H1 (cell line): ENCODE measurements around the gene NEK3. TPM values are rescaled to one million over a fixed set of nuclear protein-coding genes. Genes with fewer than 3 reads are reported as not detected.
A peak's percentile ranks its signal among the peaks of the same experiment; 100 is the strongest.

Source experiments
- CTCF ChIA-PET: fragments of 300-600 bp; sonication (Branson Sonifier 250); formaldehyde crosslinking; loops from one replicate; lab custom pipeline; 2021; ENCODE audit not compliant: partially characterized antibody; lab: Charles Lee
- POLR2A ChIA-PET: fragments of 300-600 bp; sonication (Branson Sonifier 250); formaldehyde crosslinking; loops from one replicate; lab custom pipeline; 2021; ENCODE audit warnings: inconsistent platforms; ENCODE audit not compliant: partially characterized antibody; lab: Charles Lee
- DNase-seq, 2 experiments: peaks; one replicate each; pipeline versions ENCODE4 v3.0.0 to v3.0.0-alpha.2; 2010 to 2022; ENCODE audit warnings: low spot score in 2 of 2, low read depth in 1 of 2, mixed read lengths in 1 of 2
- FAIRE-seq: peaks from 2 replicates; lab custom pipeline; 2011; peaks lifted over from hg19 to GRCh38; lab: Jason Lieb, UNC
- H2AFZ ChIP-seq: 2 replicates; pipeline ENCODE4 v1.8.1; 2012; ENCODE audit warnings: low read length, inconsistent platforms
- H2AK5ac ChIP-seq: 2 replicates; pipeline ENCODE4 v1.6.1; 2013; ENCODE audit warnings: low read depth, low read length
- H2BK120ac ChIP-seq: replicated peaks from 2 replicates; pipeline ENCODE3; 2013; ENCODE audit warnings: low read depth, low read length, inconsistent platforms
- H2BK12ac ChIP-seq: 2 replicates; pipeline ENCODE4 v1.6.1; 2013; ENCODE audit warnings: low read depth, low read length
- H2BK15ac ChIP-seq: 2 replicates; pipeline ENCODE4 v1.6.1; 2013; ENCODE audit warnings: low read length
- H2BK20ac ChIP-seq: 2 replicates; pipeline ENCODE4 v1.6.1; 2013; ENCODE audit warnings: low read length
- H2BK5ac ChIP-seq: 2 replicates; pipeline ENCODE4 v1.6.1; 2013; ENCODE audit warnings: low read depth, low read length
- H3K14ac ChIP-seq: 2 replicates; pipeline ENCODE4 v1.6.1; 2013; ENCODE audit warnings: inconsistent platforms; ENCODE audit not compliant: insufficient read length
- H3K18ac ChIP-seq: 2 replicates; pipeline ENCODE4 v1.6.1; 2013; ENCODE audit warnings: low read length; ENCODE audit errors: extremely low read depth
- H3K23ac ChIP-seq: 2 replicates; pipeline ENCODE4 v1.6.1; 2013; ENCODE audit warnings: inconsistent platforms; ENCODE audit not compliant: insufficient read length
- H3K23me2 ChIP-seq: 2 replicates; pipeline ENCODE4 v1.6.1; 2013; ENCODE audit warnings: low read depth, low read length
- H3K27ac ChIP-seq: 2 replicates; pipeline ENCODE4 v1.6.1; 2011; ENCODE audit warnings: low read depth, low read length, inconsistent platforms
- H3K27me3 ChIP-seq, 4 experiments: replicated peaks in 1 of 4; 1 replicate in 1 of 4; 2 replicates in 3 of 4; pipeline versions ENCODE4 v1.6.1 to v1.8.1; 2011 to 2013; ENCODE audit warnings: low read length in 3 of 4, mild to moderate bottlenecking in 3 of 4, inconsistent platforms in 2 of 4, mixed read lengths in 2 of 4, moderate library complexity in 1 of 4; ENCODE audit not compliant: control insufficient read depth in 3 of 4, insufficient read depth in 3 of 4; ENCODE audit errors: extremely low read depth in 1 of 4
- H3K36me3 ChIP-seq, 4 experiments: 2 replicates each; pipeline versions ENCODE4 v1.6.1 to v1.8.1; 2011 to 2013; ENCODE audit warnings: mild to moderate bottlenecking in 4 of 4, low read length in 3 of 4, moderate library complexity in 2 of 4, control low read depth in 1 of 4, inconsistent platforms in 1 of 4; ENCODE audit not compliant: insufficient read depth in 4 of 4, control insufficient read depth in 2 of 4
- H3K4ac ChIP-seq: replicated peaks from 2 replicates; pipeline ENCODE3; 2013; ENCODE audit warnings: low read length, low read depth, mixed read lengths, inconsistent platforms; ENCODE audit not compliant: insufficient read length
- H3K4me1 ChIP-seq, 4 experiments: replicated peaks in 1 of 4; 1 replicate in 1 of 4; 2 replicates in 3 of 4; pipeline versions ENCODE4 v1.6.1 to v1.8.1; 2011 to 2013; ENCODE audit warnings: low read length in 3 of 4, inconsistent platforms in 2 of 4, mixed read lengths in 1 of 4; ENCODE audit not compliant: insufficient read depth in 4 of 4, control insufficient read depth in 3 of 4
- H3K4me2 ChIP-seq, 2 experiments: 2 replicates each; pipeline versions ENCODE4 v1.6.1 to v1.8.1; 2011 to 2013; ENCODE audit warnings: low read depth in 2 of 2, low read length in 2 of 2, control low read depth in 1 of 2, inconsistent platforms in 1 of 2, mild to moderate bottlenecking in 1 of 2; ENCODE audit not compliant: insufficient read depth in 1 of 2
- H3K4me3 ChIP-seq, 4 experiments: fragments of 200-600, 300-600 bp in 1 of 4; sonication (generic), shearing (Covaris generic), sonication (Bioruptor Twin) in 1 of 4; 2 replicates each; pipeline versions ENCODE4 v1.5.1 to v1.8.1; 2011 to 2016; ENCODE audit warnings: low read length in 4 of 4, low read depth in 3 of 4, control low read depth in 2 of 4, inconsistent platforms in 2 of 4, mild to moderate bottlenecking in 2 of 4, mixed read lengths in 1 of 4, moderate library complexity in 1 of 4; ENCODE audit not compliant: insufficient read depth in 2 of 4; ENCODE audit errors: extremely low read depth in 1 of 4
- H3K56ac ChIP-seq: replicated peaks from 2 replicates; pipeline ENCODE3; 2013; ENCODE audit warnings: low read depth, mild to moderate bottlenecking, mixed read lengths, low read length, inconsistent platforms; ENCODE audit not compliant: insufficient read length
- H3K79me1 ChIP-seq: 2 replicates; pipeline ENCODE4 v1.6.1; 2013; ENCODE audit warnings: low read depth, low read length, control low read depth
- H3K79me2 ChIP-seq, 2 experiments: 2 replicates each; pipeline versions ENCODE4 v1.6.1 to v1.8.1; 2012 to 2013; ENCODE audit warnings: low read length in 2 of 2, mild to moderate bottlenecking in 2 of 2, inconsistent platforms in 1 of 2; ENCODE audit not compliant: insufficient read depth in 2 of 2, control insufficient read depth in 1 of 2
- H3K9ac ChIP-seq, 4 experiments: replicated peaks in 1 of 4; 1 replicate in 1 of 4; 2 replicates in 3 of 4; pipeline versions ENCODE4 v1.6.1 to v1.8.1; 2011 to 2013; ENCODE audit warnings: low read depth in 3 of 4, low read length in 3 of 4, control low read depth in 2 of 4, mild to moderate bottlenecking in 2 of 4, moderate library complexity in 2 of 4, inconsistent platforms in 1 of 4; ENCODE audit errors: extremely low read depth in 1 of 4
- H3K9me3 ChIP-seq, 2 experiments: 2 replicates each; pipeline versions ENCODE4 v1.6.1 to v1.8.1; 2012 to 2013; ENCODE audit warnings: mild to moderate bottlenecking in 2 of 2, moderate library complexity in 2 of 2, control low read depth in 1 of 2, inconsistent platforms in 1 of 2, low read depth in 1 of 2, low read length in 1 of 2, mixed read lengths in 1 of 2; ENCODE audit not compliant: insufficient read depth in 2 of 2
- H4K20me1 ChIP-seq, 2 experiments: replicated peaks in 1 of 2; 2 replicates each; pipeline versions ENCODE3 to v1.8.1; 2011 to 2013; ENCODE audit warnings: inconsistent platforms in 2 of 2, low read length in 2 of 2, mild to moderate bottlenecking in 1 of 2; ENCODE audit not compliant: insufficient read depth in 2 of 2, control insufficient read depth in 1 of 2
- H4K5ac ChIP-seq: 2 replicates; pipeline ENCODE4 v1.6.1; 2013; ENCODE audit warnings: low read length, low read depth, mixed read lengths, inconsistent platforms; ENCODE audit not compliant: insufficient read length
- H4K8ac ChIP-seq: 2 replicates; pipeline ENCODE4 v1.8.0; 2013; ENCODE audit warnings: mild to moderate bottlenecking, moderate library complexity, low read length, inconsistent platforms; ENCODE audit not compliant: insufficient read depth; ENCODE audit errors: extremely low read depth
- H4K91ac ChIP-seq: replicated peaks from 2 replicates; pipeline ENCODE3; 2013; ENCODE audit warnings: low read length, mixed read lengths, inconsistent platforms; ENCODE audit not compliant: insufficient read length
- ASH2L ChIP-seq: fragments of 200-600, 300-600 bp; sonication (generic); IDR thresholded peaks from one replicate; pipeline ENCODE4 v1.7.1; 2017; ENCODE audit warnings: low read length
- CBX5 ChIP-seq: fragments of 300-800, 300-1000 bp; sonication (generic); IDR thresholded peaks from 2 replicates; pipeline ENCODE4 v1.7.1; 2016; ENCODE audit warnings: antibody characterized with exemption, low read length, low read depth
- CEBPB ChIP-seq: IDR thresholded peaks from 2 replicates; pipeline ENCODE4 v1.6.1; 2012; ENCODE audit warnings: low read depth, low read length
- E2F6 ChIP-seq: IDR thresholded peaks from 2 replicates; pipeline ENCODE4 v1.6.1; 2012; ENCODE audit warnings: inconsistent platforms
- GTF2F1 ChIP-seq: IDR thresholded peaks from 2 replicates; pipeline ENCODE4 v1.6.1; 2012; ENCODE audit warnings: low read depth, low read length, improper control_type of control experiment, borderline replicate concordance
- PHF8 ChIP-seq: fragments of 200-600 bp; sonication (generic); conservative IDR thresholded peaks from 2 replicates; pipeline ENCODE4 v1.7.1; 2012; ENCODE audit warnings: low read depth, mild to moderate bottlenecking, inconsistent platforms, low read length, moderate library complexity
- POLR2A ChIP-seq, 2 experiments: IDR thresholded peaks; 1 replicate in 1 of 2; 2 replicates in 1 of 2; pipeline ENCODE4 v1.6.1; 2011; ENCODE audit warnings: low read depth in 2 of 2, low read length in 2 of 2, mild to moderate bottlenecking in 2 of 2; ENCODE audit errors: control extremely low read depth in 1 of 2
- POLR2AphosphoS5 ChIP-seq: IDR thresholded peaks from 2 replicates; pipeline ENCODE4 v1.6.1; 2011; ENCODE audit warnings: low read depth, low read length
- POU5F1 ChIP-seq: IDR thresholded peaks from 2 replicates; pipeline ENCODE4 v1.6.1; 2011; ENCODE audit warnings: low read depth, mild to moderate bottlenecking, low read length, moderate library complexity
- SRF ChIP-seq: IDR thresholded peaks from 2 replicates; pipeline ENCODE4 v1.6.1; 2011; ENCODE audit warnings: mild to moderate bottlenecking, low read depth, low read length, moderate library complexity
- TAF7 ChIP-seq: optimal IDR thresholded peaks from 2 replicates; pipeline ENCODE3; 2011; ENCODE audit warnings: low read depth, mild to moderate bottlenecking, inconsistent platforms, low read length, moderate library complexity, borderline replicate concordance
- ZNF274 ChIP-seq: IDR thresholded peaks from 2 replicates; pipeline ENCODE4 v1.7.0; 2012; ENCODE audit warnings: low read length, borderline replicate concordance; ENCODE audit errors: extremely low read depth
- whole genome bisulfite sequencing, 2 experiments: shearing (Covaris generic) in 1 of 2; methylation state at CpG; one replicate each; pipeline versions ENCODE4 v1.1.6 to v1.1.7; 2013 to 2015; ENCODE audit warnings: low lambda C conversion rate in 2 of 2, mixed read lengths in 2 of 2, inconsistent platforms in 1 of 2, low coverage in 1 of 2, missing lambda C conversion rate in 1 of 2; ENCODE audit not compliant: insufficient replicate concordance in 2 of 2, insufficient coverage in 1 of 2, insufficient read length in 1 of 2; ENCODE audit errors: extremely low coverage in 1 of 2, missing lambda C conversion rate in 1 of 2; 5-methylcytosine and 5-hydroxymethylcytosine counted together
- polyA plus RNA-seq, 7 experiments: library from polyadenylated mRNA; depleted of rRNA in 3 of 7; stranded (reverse) in 5 of 7; unstranded in 2 of 7; fragments of >200 nt in 5 of 7; fragments of 200-250 nt in 2 of 7; gene quantifications; 1 replicate in 5 of 7; 2 replicates in 1 of 7; 4 replicates in 1 of 7; pipeline versions ENCODE4 v1.2.1 to v1.2.3, GENCODE V29; 2011 to 2013; ENCODE audit warnings: missing spikeins in 2 of 7, mixed read lengths in 2 of 7
- total RNA-seq: library from RNA; stranded (reverse); fragmentation: NEBNext Ultra II Directional; extraction: Animal tissue kit (Norgen Biotek cat#: 25700); gene quantifications from 2 replicates; pipeline ENCODE4 v1.2.1, GENCODE V29; 2021

The NEK3 gene
- total and polyA plus RNA-seq, 2 of the 8 experiments (the other 6 are each of a cell fraction or from before 2014, with no cell fraction given) = 11.4 to 26.0 TPM

- Histone ChIP-seq H3K4me1 (peaks cover 0 to 3% (median 0%) of the 10 kb centered on the region in 4 experiments; a peak in 2 of 7 replicates), H3K4ac (no peak overlapping the region), H3K36me3 (no peaks in the 10 kb centered on the region; a peak in 1 of 8 replicates), H4K20me1 (no peaks in the 10 kb centered on the region), H2BK15ac (no peak overlapping the region), H4K5ac (peak overlapping the region; percentile 37), H3K23me2 (peaks cover 2% of the 10 kb centered on the region; the same call in 1 of the 2 replicates), H2BK20ac (no peak overlapping the region), H3K9me3 (no peaks in the 10 kb centered on the region; a peak in 1 of 4 replicates), H2BK5ac (no peak overlapping the region), H2AFZ (peak overlapping the region; percentile 99), H3K4me2 (peak overlapping the region; percentile 88 to 93), H3K79me2 (peaks cover 4 to 33% of the 10 kb centered on the region in 2 experiments), H2AK5ac (no peak overlapping the region), H3K56ac (peak overlapping the region; percentile 84), H3K18ac (peak overlapping the region; percentile 98), H3K14ac (no peak overlapping the region), H3K27ac (no peak overlapping the region), H4K91ac (peak overlapping the region; percentile 80), H4K8ac (peak overlapping the region; percentile 98; the same call in 1 of the 2 replicates), H3K79me1 (no peaks in the 10 kb centered on the region; the same call in 1 of the 2 replicates), H3K9ac (peak overlapping the region; percentile 77 to 94 (median 86)), H2BK12ac (no peak overlapping the region), H2BK120ac (no peak overlapping the region), H3K4me3 (peak overlapping the region; percentile 74 to 100 (median 96)), H3K27me3 (no peaks in the 10 kb centered on the region), H3K23ac (no peak overlapping the region)
- POLR2A ChIA-PET = interaction anchor here (0.9 to 2.5 kb wide), 6 partner anchors 9 to 280 kb away, joined by 3 to 8 read pairs (median 4); partner anchors contain the start of genes NEK3 and VPS36
- 1% methylated on average over 47 of the region's 47 CpGs; no CpG with 5 or more reads in 1 of the 2 experiments for WGBS, 2 experiments
- FAIRE-seq (no peak), DNase-seq (peak; percentile 41 to 97)
- CTCF ChIA-PET = interaction anchor here (0.6 to 1.4 kb wide), 9 partner anchors 34 to 915 kb away, joined by 3 to 5 read pairs (median 3); no protein-coding TSS in a partner anchor
- peak; percentile 83 for TF ChIP-seq ASH2L
- peak; percentile 87; the same call in 1 of the 2 replicates for TF ChIP-seq GTF2F1
- peak; percentile 78 to 91 for TF ChIP-seq POLR2A (IDR thresholded peaks at IDR 0.05; ENCODE audit: control extremely low read depth in 1 of 2, low read depth in 2 of 2, low read length in 2 of 2)
- no peak for TF ChIP-seq CBX5
- no peak for TF ChIP-seq ZNF274
- TF ChIP-seq PHF8 = peak; percentile 89
- TF ChIP-seq POU5F1 = no peak
- peak; percentile 63 for TF ChIP-seq SRF
- TF ChIP-seq E2F6 = peak; percentile 57; the same call in 1 of the 2 replicates
- TF ChIP-seq POLR2AphosphoS5 = peak; percentile 95
- peak; percentile 58 for TF ChIP-seq TAF7
- no peak for TF ChIP-seq CEBPB
These were observed 34.9 kb upstream of the NEK3 start for GRCh38 chr13:52194184-52194868.
